Left renal pelvis (tissue), 4 donors: ENCODE data around the gene RNF167. TPM values are rescaled to one million over a fixed set of nuclear protein-coding genes. Genes with fewer than 3 reads are reported as not detected.

Source experiments
- DNase-seq, 4 donors: peaks; one replicate each; pipeline ENCODE4 v3.0.0-alpha.2; 2013; ENCODE audit warnings: low read depth in 4 of 4, low spot score in 3 of 4
- polyA plus RNA-seq, 4 donors: library from polyadenylated mRNA; unstranded; fragments of 120-200 nt; gene quantifications; one replicate each; pipeline ENCODE4 v1.2.1, GENCODE V29; 2013; ENCODE audit not compliant: insufficient read length in 4 of 4

RNF167 gene
- polyA plus RNA-seq, 4 donors = 106 to 135 (median 129) TPM

- no peak for DNase-seq
These were observed 32.7 kb downstream of the RNF167 start for GRCh38 chr17:4972752-4973151.

- DNase-seq = no peak
These were observed 33.4 kb downstream of the RNF167 start for GRCh38 chr17:4973256-4974114.

DNA sequence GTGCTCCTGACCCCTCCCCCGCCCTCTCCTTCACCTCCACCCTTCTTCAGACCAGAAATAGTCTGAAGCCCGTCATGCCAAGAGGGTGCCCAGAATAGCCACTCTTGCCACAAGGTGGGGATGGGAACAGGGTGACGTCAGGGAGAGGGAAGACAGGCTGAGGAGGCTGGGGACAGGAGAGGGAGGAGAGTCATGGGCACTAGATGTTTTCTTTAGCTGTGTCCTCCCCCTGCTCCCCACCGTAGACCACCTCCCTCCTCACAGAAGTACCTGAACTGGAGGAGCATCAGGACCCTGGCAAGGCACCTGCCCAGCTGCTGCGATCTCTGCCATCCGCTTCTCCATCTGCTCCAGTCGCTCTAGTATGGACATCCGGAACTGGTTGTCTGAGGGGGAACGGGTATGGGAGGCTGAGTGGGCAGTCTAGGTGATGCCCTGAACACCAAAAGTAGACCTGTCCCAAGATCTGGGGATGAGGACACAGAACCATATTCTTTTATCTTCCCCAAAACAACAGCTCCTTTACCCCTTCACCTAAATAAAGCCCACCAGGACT is 34.1 kb downstream of the RNF167 start:
- no peak for DNase-seq

DNA sequence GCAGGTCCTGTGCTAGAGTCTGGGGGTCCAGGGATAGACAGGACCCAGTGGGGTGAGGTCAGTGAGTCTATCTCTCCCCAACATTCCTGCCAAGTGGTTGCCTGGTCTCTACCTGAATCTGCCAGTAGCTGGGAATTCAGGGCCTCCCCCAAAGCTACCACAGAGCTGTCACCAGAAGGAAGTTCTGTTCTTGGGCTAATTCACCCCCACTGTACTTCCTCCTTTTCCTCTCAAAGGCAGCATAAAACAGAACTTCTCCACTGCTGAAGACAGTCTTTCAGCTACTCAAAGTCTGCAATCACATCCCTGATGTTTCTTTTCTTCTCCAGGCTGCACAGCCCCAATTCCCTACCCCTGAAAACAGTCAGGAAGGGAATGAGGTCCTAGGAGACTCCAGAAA is 38.7 kb downstream of the RNF167 start:
- no peak for DNase-seq

DNA sequence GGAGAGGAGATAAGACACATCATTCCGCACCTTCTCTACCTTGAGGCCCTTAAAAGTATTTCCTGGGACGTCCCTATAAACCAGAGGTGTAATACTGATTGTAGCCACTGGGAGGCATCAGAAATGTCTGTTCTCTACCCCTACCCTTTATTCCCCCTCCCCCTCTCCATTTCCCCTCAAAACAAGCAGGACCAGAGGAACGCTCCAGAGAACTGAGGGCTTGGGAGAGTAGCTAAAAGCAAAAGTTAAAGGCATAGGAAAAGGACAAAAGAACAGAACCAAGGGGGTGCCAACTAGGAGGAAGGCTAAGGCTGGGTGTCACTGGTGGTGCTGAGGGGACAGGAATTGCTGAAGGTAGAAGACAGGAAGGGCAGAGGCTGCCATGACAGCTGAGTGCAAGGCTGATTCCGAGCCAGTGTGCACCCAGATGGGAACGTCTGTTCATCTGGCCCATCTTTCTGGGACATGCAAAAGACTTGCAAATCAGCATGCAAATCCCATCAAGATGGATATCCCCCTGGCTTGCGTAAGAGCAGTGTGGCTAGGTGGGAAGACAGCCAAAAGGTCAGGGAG is 40.7 kb downstream of the RNF167 start:
- DNase-seq = peak in 2 of 4 donors; percentile 58 to 65

DNA sequence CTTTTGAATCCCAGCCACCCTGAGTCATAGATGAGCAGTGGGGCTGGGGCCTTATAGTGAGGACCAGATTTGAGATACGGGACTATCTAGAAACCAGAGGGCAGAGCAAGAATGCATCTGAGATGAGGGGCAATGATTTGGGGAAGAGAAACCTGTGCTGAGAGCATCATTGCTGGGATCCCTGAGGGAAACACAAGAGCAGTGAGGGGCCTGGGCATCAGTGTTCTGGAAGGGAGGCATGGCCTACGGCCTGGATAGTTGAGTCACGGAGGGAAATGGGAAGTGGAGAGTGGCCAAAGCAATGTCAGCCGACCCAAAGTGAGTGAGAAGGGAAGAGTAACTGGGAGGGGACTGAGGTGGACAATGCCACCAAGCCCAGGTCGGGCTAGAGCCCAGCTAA is 42.2 kb downstream of the RNF167 start:
- DNase-seq = no peak

- no peak for DNase-seq
These were observed 46.3 kb downstream of the RNF167 start for GRCh38 chr17:4986403-4986802.

- DNase-seq = peak in 2 of 4 donors; percentile 52 to 62
These were observed 47.1 kb downstream of the RNF167 start, which contains the start of gene CAMTA2 for GRCh38 chr17:4986951-4987766. Gene CAMTA2 (minus strand): TSS chr17:4987675. CDS start chr17:4986222, 1,453 bp downstream.

DNA sequence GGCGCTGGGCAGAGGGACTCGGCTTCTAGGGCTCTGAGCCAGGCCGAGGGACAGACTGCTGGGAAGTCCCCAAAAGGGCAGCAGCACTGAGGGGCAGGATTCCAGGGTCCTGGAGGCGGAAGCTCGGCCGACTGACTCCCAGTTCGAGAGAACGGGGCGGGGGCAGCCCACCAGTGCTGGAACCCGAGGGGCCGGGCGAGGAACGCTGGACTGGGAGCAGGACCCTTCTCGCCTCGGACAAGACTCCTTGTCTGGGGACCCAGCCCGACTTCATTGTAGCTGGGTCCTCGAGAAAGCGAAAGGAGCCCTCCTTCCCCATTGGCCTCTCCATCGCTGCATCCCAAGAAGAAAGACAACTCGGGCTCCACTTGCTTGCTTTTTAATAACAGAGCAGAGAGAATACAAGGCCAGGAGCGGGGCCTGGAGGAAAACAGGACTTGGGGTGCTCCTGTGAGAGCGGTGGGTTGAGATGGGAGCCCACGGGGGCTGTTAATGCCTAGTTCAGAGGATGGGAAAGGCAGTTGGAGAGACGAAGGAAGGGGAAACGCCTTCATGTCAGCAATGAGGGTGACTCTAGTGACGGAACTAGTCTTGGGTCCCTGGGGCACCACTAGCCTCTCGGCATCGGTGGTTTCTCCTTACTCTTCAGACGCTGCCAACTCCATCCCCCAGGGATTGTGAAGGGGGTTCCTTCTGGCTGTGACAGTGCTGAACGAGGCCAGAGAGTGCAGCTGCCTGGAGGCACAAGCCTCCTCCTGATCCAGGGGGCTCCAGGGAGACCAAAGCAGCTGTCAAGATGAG is 47.9 kb downstream of the RNF167 start:
- no peak for DNase-seq

- no peak for DNase-seq
These were observed 54.1 kb downstream of the RNF167 start for GRCh38 chr17:4994081-4994595.

Other genes starting within 250 kb of the RNF167 start
- 10 to 100 TPM; 36.2 to 56.5 (median 45.0) TPM for gene PELP1, start 236.1 kb upstream of the RNF167 start, polyA plus RNA-seq
- gene ARRB2, start 229.6 kb upstream of the RNF167 start, polyA plus RNA-seq = 10 to 100 TPM; 27.9 to 42.1 (median 33.2) TPM
- gene MED11, start 208.8 kb upstream of the RNF167 start, polyA plus RNA-seq = 10 to 100 TPM; 14.6 to 26.5 (median 22.5) TPM
- under 1 TPM; 0.37 to 0.85 (median 0.58) TPM for gene ZMYND15, start 200.4 kb upstream of the RNF167 start, polyA plus RNA-seq
- gene CXCL16, start 200.3 kb upstream of the RNF167 start, polyA plus RNA-seq = 10 to 100 TPM in 3 of 4 donors, 1 to 10 TPM in 1; 7.6 to 14.1 (median 11.9) TPM
- gene TM4SF5, start 168.4 kb upstream of the RNF167 start, polyA plus RNA-seq = 1 to 10 TPM in 2 of 4 donors, under 1 TPM in 2; 0.31 to 2.9 (median 1.5) TPM
- gene VMO1, start 153.9 kb upstream of the RNF167 start, polyA plus RNA-seq = 1 to 10 TPM in 1 of 4 donors, under 1 TPM in 3; 0.41 to 1.2 (median 0.59) TPM
- 1 to 10 TPM in 3 of 4 donors, under 1 TPM in 1; 0.90 to 9.4 (median 3.5) TPM for gene GLTPD2, start 151.3 kb upstream of the RNF167 start, polyA plus RNA-seq
- gene PSMB6, start 144.1 kb upstream of the RNF167 start, polyA plus RNA-seq = 100 to 1,000 TPM in 3 of 4 donors, 10 to 100 TPM in 1; 82.5 to 125 (median 120) TPM
- gene PLD2, start 133.1 kb upstream of the RNF167 start, polyA plus RNA-seq = 10 to 100 TPM; 31.9 to 48.7 (median 41.6) TPM
- 10 to 100 TPM; 49.3 to 75.6 (median 59.3) TPM for gene MINK1, start 106.9 kb upstream of the RNF167 start, polyA plus RNA-seq
- 1 to 10 TPM; 1.3 to 2.8 (median 1.9) TPM for gene C17orf107, start 40.7 kb upstream of the RNF167 start, polyA plus RNA-seq
- 1 to 10 TPM; 1.4 to 2.0 (median 1.7) TPM for gene CHRNE, start 37.2 kb upstream of the RNF167 start, polyA plus RNA-seq
- 1 to 10 TPM in 3 of 4 donors, under 1 TPM in 1; 0.83 to 3.4 (median 1.8) TPM for gene GP1BA, start 8.0 kb upstream of the RNF167 start, polyA plus RNA-seq
- gene SLC25A11, start 222 bp upstream of the RNF167 start, polyA plus RNA-seq = 10 to 100 TPM; 40.5 to 90.1 (median 72.7) TPM
- 100 to 1,000 TPM; 274 to 467 (median 346) TPM for gene PFN1, start 8.3 kb downstream of the RNF167 start, polyA plus RNA-seq
- gene ENO3, start 10.9 kb downstream of the RNF167 start, polyA plus RNA-seq = 10 to 100 TPM; 14.8 to 30.0 (median 18.8) TPM
- gene SPAG7, start 27.5 kb downstream of the RNF167 start, polyA plus RNA-seq = 100 to 1,000 TPM in 1 of 4 donors, 10 to 100 TPM in 3; 86.4 to 100 (median 92.0) TPM
- 10 to 100 TPM; 19.3 to 34.2 (median 26.6) TPM for gene CAMTA2, start 47.4 kb downstream of the RNF167 start, polyA plus RNA-seq
- gene INCA1, start 57.3 kb downstream of the RNF167 start, polyA plus RNA-seq = 1 to 10 TPM; 6.9 to 9.3 (median 7.4) TPM
- gene KIF1C, start 57.7 kb downstream of the RNF167 start, polyA plus RNA-seq = 10 to 100 TPM; 69.8 to 89.3 (median 82.2) TPM
- under 1 TPM; 0.05 to 0.35 (median 0.15) TPM for gene SLC52A1, start 95.2 kb downstream of the RNF167 start, polyA plus RNA-seq
- 10 to 100 TPM in 3 of 4 donors, 1 to 10 TPM in 1; 9.9 to 15.8 (median 14.4) TPM for gene ZFP3, start 138.2 kb downstream of the RNF167 start, polyA plus RNA-seq
- gene ZNF232, start 171.6 kb downstream of the RNF167 start, polyA plus RNA-seq = 10 to 100 TPM; 14.2 to 41.1 (median 22.0) TPM
- 10 to 100 TPM in 1 of 4 donors, 1 to 10 TPM in 3; 1.9 to 12.2 (median 4.0) TPM for gene USP6, start 175.8 kb downstream of the RNF167 start, polyA plus RNA-seq